HG03354 (cell line): ENCODE data around the gene F12.

Source experiments
- ATAC-seq: cut with Tn5 transposase; IDR thresholded peaks from one replicate; pipeline ENCODE4 v1.9.1; 2021; ENCODE audit warnings: mild to moderate bottlenecking; ENCODE audit not compliant: unreplicated experiment, poor library complexity, severe bottlenecking

Gene F12

DNA sequence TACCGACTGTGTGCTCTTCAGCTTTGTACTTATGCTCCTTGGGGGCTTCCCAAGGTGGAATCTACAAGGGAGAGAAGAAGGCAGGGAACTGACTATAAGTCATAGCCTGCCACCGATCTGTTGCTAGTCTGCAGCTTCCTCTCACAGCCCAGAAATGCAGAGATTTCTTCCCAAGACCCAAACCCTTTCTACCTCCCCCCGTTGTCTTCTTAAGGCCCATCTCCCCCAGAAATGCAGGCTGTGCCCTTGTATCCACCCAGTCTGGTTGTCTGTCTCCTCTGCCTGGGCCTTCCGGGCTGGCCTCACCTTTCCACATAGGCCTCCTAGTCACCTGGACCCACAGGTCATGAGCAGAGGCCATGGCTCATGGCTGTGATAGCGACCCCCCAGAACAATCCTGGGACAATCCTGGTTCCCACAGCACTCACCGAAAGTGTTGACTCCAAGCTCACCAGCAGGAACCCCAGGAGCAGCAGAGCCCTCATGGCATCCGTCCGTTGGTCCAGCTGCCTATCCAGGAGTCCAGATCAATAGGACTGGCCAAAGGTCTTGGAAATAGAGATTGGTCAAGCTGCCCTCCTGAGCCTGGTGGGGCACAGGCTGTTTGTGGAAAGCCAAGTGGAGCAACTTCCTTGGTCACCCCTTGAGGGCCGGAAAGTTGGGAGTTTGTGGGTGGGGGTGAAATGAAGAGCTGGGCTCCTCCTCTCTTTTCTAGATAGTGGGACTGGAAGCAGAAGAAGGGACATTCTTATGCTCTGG is at the start of gene F12:
Gene F12 (minus strand): TSS at position 522 of the 759 bp plus-strand sequence. CDS start 37 bp downstream, at position 485.
- ATAC-seq, result no peak

DNA sequence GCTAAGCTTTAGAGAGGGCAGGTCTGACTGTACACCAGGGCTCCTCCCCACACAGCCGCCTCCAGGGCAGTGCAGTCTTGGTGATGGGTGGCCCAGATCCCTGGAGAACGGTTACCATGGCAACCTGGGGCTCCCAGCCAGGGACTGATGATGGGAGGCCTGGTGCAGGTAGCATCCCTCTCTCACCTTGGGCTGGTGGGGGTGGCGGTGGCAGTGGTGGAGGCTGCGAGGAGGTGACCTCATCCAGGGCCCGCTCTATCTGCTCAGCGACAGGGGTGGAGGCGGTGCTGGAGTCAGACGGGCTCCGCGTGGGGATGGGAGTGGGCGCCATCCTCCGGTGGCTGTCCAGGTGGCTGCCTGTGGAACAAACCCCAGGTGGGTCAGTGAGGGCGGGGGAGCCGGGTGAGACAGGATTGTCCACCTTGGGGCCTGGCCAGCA is 49.6 kb upstream of the F12 start:
- no peak for ATAC-seq

DNA sequence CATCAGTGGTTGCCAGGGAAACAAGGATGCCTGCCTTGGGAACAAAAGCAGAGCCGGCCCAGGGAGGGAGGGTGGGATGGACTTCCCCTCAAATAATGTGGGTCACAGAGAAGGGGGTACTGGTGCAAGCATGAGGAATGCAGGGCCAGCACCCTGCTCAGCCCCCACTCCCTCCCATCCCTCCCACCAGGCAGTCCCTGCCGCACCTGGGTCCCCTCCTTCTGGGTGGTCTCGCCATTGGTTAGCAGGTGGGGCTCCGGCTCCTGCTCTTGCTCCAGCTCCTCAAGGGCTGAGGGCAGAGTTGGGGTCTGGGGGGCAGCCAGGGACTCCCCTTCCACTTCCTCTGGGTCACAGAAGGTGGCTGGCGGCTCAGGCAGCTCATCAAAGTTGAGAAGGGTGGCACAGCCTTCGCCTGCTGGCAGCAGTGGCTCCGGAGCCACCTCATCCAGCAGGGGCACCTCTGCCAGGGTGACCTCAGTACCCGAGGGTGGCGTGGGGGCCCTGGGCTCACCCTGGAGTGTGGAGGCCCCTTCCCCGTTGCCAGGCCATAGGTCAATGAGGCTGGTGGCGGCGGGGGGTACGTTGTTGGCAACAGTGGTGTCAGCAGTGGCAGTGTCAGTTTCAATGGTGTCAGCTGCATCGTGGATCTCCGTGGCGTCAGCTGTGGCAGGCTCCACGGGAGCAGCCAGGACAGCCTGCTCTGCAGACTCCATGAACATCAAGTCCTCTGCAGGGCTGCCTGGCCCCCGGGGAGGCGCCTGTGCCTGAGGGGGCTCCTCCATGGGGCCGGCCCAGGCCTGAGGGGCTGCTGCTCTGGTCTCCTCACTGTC is 48.7 kb upstream of the F12 start:
- ATAC-seq, result no peak

DNA sequence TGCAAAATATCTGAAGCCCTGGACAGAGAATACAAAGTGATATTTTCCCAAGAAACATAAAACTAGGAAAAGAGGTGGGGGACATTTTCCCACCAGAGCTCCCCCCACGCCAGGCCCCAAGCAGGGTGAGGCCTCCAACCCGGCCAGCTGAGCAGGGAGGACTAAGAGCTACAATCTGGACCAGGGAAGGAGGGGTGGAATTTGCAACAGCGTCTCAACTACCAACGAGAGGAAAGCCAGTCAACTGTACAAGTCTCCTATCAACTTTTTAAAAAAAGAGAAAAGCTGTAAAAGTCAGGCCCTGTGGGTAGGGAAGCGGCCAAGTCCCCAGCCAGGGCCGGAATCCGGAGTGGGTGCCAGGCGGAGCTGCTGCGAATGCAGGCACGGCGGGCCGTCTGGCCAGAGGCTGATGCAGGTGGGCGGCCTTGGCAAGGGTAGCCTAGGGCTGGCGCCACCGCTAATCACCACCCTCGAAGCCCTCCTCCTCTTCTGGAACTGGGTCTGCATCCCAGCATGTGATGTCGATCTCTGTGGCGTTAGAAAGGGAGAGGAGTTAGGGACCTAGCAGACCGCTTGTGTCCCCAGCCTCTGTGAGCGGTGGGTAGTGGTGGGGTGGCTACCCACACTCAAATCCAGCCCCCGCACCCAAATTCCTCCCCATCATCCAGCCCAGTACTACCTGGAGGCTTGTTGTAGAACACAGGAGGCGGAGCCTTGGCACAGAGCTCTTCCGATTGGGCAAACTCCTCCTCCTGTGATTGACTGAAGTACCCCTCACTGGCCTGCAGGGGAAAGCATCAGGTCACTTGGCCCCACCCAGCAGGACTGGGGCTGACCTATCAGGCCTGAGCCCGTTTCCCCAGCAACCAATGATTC is 47.9 kb upstream of the F12 start:
- peak; percentile 54 for ATAC-seq

DNA sequence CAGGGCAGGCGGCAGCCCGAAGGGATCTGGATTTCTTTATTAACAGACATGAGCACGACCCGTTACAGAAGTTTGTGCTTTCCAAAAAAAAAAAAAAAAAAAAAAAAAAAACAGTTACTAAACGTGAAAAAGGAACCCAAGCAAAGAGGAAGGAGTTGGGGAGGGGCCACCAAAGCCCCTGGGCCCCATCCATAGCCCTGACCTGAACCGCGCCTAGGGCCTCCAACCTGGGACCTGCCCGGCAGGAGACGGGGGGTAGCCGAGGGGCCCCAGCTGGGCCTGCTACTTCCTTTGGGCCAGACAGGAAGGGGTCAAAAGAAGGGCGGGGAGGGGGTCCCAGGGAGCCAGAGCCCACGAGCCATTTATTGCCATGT is 47.2 kb upstream of the F12 start:
- no peak for ATAC-seq

DNA sequence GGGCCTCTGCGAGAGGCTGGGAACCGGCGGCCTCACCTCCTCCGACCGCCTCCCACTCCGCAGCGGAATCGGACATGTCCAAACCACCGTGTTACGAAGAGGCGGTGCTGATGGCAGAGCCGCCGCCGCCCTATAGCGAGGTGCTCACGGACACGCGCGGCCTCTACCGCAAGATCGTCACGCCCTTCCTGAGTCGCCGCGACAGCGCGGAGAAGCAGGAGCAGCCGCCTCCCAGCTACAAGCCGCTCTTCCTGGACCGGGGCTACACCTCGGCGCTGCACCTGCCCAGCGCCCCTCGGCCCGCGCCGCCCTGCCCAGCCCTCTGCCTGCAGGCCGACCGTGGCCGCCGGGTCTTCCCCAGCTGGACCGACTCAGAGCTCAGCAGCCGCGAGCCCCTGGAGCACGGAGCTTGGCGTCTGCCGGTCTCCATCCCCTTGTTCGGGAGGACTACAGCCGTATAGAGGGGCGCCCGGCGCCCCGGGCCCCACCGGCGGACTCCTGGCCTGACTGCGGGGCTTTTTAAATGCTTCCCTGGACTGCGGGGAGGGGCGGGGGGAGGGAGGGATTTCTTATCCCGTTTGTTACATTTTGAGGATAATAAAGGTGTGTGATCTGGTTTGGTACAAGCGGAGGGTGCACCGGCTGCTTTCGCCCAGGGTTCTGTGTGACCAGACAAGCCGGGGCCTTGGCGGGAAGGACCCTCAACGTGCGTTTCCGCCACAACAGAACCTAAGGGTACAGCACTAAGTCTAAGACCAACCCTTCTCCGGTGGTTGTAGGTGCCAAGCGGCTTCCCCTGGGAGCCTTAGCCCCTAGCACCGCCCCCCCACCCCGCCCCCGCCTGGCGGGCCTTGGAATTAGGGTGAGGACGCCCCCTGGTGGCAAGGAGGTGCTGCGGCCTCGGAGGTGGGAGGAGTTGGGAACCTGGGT is 46.6 kb upstream of the F12 start:
- ATAC-seq, result peak; percentile 24

DNA sequence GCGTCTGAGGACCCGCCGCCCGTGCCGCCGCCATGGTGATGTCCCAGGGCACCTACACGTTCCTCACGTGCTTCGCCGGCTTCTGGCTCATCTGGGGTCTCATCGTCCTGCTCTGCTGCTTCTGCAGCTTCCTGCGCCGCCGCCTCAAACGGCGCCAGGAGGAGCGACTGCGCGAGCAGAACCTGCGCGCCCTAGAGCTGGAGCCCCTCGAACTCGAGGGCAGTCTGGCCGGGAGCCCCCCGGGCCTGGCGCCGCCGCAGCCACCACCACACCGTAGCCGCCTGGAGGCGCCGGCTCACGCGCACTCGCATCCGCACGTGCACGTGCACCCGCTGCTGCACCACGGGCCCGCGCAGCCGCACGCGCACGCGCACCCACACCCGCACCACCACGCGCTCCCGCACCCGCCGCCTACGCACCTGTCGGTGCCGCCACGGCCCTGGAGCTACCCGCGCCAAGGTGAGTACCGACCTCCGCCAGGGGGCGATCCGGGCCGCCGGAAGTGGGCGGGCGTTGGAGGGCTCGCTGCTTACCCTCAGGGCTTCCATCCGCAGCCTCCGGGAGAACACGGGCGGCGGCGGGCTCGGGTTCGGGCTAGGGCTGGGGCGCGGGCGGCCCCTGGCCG is 45.8 kb upstream of the F12 start:
- ATAC-seq, result peak; percentile 55

DNA sequence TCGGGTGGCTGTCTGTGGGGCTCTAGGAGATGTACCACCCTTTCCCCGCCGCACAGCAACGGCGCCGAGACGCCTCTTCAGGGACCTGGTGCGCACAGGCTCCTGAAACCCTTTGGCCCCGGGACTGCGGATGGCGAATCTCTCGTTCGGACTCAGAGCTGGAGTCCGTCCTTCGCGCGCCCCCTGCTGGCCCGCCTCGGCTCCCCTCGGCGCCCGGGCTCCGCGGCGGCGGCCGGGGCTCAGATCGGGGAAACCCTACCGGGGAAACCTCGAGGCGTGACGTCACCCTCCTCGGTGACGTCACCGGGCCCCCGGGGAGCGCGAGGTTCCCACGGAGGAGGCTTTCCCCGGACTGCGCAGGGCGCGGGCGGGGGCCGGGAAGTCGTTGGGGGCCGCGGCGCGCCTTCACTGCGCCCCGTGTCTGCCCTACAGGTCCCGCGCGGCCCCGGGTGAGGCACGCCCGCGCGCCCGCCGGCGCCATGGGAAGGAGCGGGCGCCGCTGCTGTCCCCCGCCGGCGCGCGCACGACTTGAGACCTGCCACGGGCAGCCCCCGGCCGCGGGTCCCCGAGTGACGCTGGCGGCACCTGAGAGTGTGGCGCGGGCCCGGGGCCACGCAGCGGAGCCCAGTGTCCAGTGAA is 45.2 kb upstream of the F12 start:
- peak; percentile 50 for ATAC-seq

DNA sequence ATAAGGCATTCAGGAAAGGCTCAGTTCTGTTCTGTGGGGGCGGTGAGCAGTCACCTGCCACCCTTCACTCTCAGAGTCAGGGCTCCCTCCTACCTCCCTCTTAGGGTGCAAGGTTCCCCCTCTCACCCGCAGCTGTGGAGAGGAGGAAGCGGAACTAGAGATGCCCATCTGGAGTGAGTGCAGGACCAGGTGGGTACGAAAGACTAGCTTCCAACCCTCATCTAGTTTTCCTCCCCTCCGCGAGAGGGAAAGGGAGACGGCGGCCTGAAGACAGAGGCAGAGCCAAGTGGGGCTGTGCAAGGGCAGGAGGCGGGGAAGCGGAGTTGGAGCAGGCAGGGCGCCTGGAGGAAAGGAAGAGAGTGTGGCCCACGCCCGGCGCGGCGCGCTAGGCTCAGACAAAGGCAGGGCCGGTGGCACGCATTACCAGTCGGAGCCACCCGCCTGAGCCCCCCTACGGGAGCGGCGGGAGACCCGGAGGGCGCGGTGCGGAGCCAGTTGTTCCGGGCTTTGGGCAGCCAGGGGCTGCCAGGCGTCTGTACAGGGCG is 44.6 kb upstream of the F12 start:
- ATAC-seq, result peak; percentile 2

DNA sequence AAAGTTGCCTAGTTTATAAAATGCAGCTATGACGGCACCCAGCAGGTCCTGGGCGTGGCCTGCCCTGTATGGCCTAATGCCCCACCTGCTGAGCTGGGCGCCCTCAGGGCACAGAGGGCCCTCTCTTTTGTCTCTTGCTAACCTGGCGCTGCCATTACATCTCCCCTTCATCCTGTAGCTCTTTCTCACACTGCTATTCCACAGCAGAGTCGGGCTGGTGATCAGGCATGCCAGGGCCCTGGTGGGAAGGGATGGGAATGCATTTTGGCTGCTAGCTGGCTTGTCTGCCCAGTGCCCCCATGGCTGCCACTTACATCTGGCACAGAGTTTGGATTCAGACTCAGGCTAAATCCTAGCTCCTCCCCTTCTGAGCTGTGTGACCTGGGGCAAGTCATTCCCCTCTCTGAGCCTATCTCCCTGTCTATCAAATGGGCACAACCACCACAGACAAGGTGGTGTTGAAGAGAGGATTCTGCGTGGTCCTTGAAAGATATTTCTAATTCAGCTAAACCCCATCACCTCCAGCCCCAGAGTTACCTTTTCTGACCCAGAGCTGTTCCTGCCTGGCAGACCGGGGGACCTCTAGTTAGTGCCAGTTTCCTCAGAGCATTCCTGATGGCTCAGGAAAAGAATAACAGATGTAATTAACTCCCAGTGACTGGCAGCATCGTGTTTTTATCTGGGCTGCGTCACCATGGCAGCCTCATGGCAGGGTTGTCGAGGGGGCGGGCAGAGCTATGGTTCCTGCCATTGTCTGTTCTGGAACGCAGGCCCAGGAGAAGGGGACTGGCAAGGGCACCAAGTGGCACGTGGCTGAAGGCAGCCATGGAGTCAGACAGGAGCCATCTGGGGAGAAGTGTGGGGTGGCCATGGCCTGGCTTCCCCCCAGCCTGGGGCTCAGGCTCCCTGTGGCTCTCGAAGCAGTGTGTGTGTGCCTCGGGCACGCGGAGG is 43.6 kb upstream of the F12 start:
- ATAC-seq, result no peak

DNA sequence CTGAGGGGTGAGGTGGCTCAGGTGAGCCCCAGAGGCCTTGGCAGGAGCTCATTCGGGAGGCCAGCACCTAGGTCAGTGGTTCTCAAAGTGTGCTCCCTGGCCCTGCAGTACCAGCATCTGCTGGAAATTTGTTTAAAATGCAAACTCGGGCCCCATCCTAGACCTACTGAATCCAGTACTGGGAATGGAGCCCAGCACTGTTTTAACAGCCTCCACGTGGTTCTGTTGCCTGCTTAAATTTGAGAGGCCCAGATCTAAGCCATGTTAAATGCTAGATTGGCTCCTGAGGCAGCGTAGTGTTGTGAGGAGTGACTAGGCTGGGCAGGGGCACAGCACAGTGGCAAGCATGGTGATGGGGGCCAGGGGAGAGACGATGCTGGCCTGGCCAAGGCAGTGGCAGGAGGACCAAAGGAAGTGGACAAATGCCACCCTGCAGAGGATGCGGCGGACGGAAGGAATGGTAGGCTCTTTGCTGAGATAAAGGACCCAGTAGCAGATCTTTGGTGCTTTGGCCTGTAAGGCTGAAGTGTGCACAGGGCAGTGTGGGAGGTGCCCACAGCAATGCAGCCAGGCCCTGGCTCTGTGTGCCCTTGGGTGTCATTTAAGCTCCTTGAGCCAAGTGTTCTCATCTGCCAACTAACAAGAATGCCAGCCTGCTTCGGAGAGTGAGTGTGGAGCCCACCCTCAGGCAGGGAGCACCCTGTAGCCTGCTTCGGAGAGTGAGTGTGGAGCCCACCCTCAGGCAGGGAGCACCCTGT is 41.5 kb upstream of the F12 start:
- no peak for ATAC-seq

DNA sequence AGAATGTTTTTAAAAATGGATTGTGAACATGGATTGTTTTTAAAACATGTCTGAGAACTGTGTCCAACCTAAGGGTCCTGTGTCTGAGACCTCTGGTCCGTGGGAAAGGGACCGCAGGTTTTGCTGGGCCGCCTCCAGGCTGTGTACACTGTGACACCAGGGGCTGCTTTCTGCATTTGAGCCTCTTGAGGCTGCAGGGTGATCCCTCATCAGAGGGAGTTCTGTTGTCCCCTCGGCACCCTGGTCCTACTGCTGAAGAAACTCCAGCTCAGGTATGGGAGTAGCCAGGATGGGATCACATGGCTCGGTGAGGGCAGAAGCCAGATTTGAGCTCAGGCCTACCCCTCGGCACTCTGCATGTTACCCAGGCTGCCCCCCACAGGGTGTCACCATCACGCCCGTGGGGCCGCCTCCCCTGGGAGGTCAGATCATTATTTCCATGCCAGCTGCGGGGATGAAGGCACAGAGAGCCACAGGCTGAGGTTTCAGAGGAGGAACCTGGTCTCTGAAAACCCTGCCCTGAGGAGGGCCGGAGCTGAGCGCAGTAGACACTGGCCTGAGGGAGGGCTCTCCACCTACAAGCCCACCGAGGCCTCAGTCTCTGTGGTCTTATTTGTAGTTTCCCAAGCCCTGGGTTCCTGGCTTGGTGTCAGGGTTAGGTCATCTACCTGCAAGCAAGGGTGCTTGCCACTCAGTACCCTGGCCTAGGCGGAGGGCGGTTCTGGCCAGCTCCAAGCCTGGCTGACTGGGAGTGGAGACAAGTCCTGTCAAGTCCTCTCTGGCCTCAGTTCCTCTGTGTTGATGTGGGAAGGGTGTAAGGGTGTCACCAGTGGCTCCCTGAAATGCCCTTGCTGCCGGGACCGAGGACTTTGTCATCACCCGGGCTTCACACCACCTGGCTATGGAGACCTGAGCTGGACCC is 40.0 kb upstream of the F12 start:
- no peak for ATAC-seq

DNA sequence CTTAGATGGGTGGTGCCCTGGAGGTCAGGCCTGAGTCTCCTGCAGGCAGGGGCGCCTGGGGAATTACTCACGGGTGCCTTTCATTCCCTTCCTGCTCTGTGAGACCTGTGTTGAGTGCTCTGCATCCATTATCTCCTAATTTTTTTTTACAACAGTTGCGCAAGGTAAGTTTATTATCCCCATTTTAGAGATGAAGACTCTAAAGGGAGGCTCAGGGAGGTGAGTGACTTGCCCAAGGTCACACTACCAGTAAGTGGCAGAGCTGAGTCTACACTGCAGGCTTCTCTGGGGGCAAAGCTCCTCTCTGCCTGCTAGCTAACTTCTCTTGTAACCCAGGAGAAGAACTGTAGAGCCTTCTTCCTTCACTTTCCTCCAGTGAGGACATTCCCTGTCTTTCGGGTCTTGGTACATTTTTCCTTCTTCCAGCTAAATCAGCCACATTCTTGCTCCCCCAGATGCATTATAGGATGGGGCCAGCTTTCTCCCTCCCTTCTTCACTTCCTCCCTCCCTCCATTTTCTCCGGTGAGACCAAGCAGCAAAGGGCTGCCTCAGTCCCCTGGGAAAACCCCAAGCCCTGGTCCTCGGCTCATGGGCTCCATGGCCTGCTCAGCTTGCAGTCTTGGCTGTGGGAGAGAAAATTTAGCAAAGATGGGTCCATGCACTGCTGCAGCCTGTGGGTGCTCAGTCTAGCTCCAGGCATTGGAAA is 39.0 kb upstream of the F12 start:
- no peak for ATAC-seq

DNA sequence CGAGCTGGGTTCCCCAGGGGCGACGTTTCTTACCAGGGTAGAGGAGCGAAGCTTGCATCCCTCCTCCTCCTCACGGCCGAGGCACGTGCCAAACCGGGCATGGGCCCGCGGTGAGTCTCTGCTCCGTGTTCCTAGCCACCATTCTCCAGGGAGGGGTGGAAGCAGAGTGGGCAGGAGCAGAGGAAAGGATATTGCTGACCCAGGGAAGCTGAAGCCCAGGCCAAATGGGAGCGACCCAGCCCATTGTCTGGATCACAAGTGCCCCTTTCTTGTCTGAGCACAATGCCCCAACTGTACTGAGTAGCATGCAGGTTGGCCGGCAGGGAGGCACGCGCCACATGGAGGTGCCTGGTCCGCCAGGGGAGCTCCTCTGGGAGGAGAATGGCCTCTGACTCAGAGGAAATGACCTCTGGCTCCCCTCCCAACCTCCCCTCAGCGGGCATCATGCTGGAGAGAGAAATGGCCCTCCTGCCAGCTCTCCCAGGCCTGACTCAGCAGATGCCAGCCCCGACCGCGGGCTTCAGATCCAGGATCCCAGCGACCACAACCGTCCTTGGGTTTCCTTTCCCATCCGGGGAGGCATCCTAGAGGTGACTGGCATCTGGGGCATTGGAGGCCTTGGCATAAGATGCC is 38.4 kb upstream of the F12 start:
- no peak for ATAC-seq
